Endothelial cell (in vitro differentiated cells): ENCODE measurements around the gene EXOC3L1. TPM values are rescaled to one million over a fixed set of nuclear protein-coding genes. Genes with fewer than 3 reads are reported as not detected.

ENCODE experiments used
- DNase-seq: peaks from one replicate; pipeline ENCODE4 v3.0.0; 2021; ENCODE audit warnings: low spot score
- H3K27ac Mint-ChIP-seq: one replicate; pipeline ENCODE4 v1.8.0; 2021; ENCODE audit warnings: mixed read lengths, inconsistent platforms; ENCODE audit not compliant: unreplicated experiment
- H3K27me3 Mint-ChIP-seq: one replicate; pipeline ENCODE4 v1.8.0; 2021; ENCODE audit warnings: mild to moderate bottlenecking, moderate library complexity, mixed read lengths, inconsistent platforms; ENCODE audit not compliant: unreplicated experiment
- H3K36me3 Mint-ChIP-seq: one replicate; pipeline ENCODE4 v1.8.0; 2021; ENCODE audit warnings: mild to moderate bottlenecking, low read depth, mixed read lengths, inconsistent platforms; ENCODE audit not compliant: unreplicated experiment
- H3K4me1 Mint-ChIP-seq: one replicate; pipeline ENCODE4 v1.8.0; 2021; ENCODE audit warnings: mild to moderate bottlenecking, mixed read lengths, inconsistent platforms; ENCODE audit not compliant: unreplicated experiment
- H3K4me3 Mint-ChIP-seq: one replicate; pipeline ENCODE4 v1.8.0; 2021; ENCODE audit warnings: mild to moderate bottlenecking, mixed read lengths, inconsistent platforms; ENCODE audit not compliant: unreplicated experiment
- H3K9me3 Mint-ChIP-seq: one replicate; pipeline ENCODE4 v1.8.0; 2021; ENCODE audit warnings: mixed read lengths, inconsistent platforms; ENCODE audit not compliant: unreplicated experiment
- CTCF ChIP-seq: fragments of 200-600 bp; sonication (generic); IDR thresholded peaks from one replicate; pipeline ENCODE4 v1.5.0; 2021; ENCODE audit warnings: antibody characterized with exemption; ENCODE audit not compliant: unreplicated experiment
- total RNA-seq: library from RNA; stranded (reverse); fragmentation: NEBNext Ultra II Directional; extraction: Animal tissue kit (Norgen Biotek cat#: 25700); gene quantifications from one replicate; pipeline ENCODE4 v1.2.1, GENCODE V29; 2021; ENCODE audit not compliant: unreplicated experiment

The EXOC3L1 gene
- total RNA-seq, 1 donor from 2014 or later, result 150 TPM

GRCh38 chr16:67190448-67191399 is 788 bp upstream of the EXOC3L1 start:
- peak overlapping the region; percentile 91 for H3K27ac Mint-ChIP-seq
- no peak for TF ChIP-seq CTCF

GRCh38 chr16:67188798-67189197 is 1.1 kb downstream of the EXOC3L1 start:
- no peaks in the 10 kb centered on the region for H3K9me3 Mint-ChIP-seq
- H3K4me1 Mint-ChIP-seq, result peaks cover 54% of the 10 kb centered on the region
- no peak overlapping the region for H3K4me3 Mint-ChIP-seq
- H3K27me3 Mint-ChIP-seq, result peaks cover 15% of the 10 kb centered on the region
- no peak for TF ChIP-seq CTCF
- no peak for DNase-seq
- peaks cover 17% of the 10 kb centered on the region for H3K36me3 Mint-ChIP-seq
- no peak overlapping the region for H3K27ac Mint-ChIP-seq

More at GRCh38 chr16:67190448-67191399, 788 bp upstream of the EXOC3L1 start:
- Mint-ChIP-seq H3K36me3 (peaks cover 27% of the 10 kb centered on the region), H3K4me3 (peak overlapping the region; percentile 83), H3K9me3 (no peaks in the 10 kb centered on the region), H3K4me1 (peaks cover 64% of the 10 kb centered on the region), H3K27me3 (peaks cover 15% of the 10 kb centered on the region)
- DNase-seq, result no peak

- no peak for TF ChIP-seq CTCF
- Mint-ChIP-seq H3K9me3 (no peaks in the 10 kb centered on the region), H3K4me3 (peak overlapping the region; percentile 71), H3K4me1 (peaks cover 49% of the 10 kb centered on the region), H3K36me3 (peaks cover 12% of the 10 kb centered on the region), H3K27me3 (peaks cover 15% of the 10 kb centered on the region), H3K27ac (no peak overlapping the region)
- no peak for DNase-seq
Observed at GRCh38 chr16:67188323-67188722, 1.6 kb downstream of the EXOC3L1 start.

- no peak for DNase-seq
- H3K4me1 Mint-ChIP-seq, result peaks cover 42% of the 10 kb centered on the region
- no peak overlapping the region for H3K27ac Mint-ChIP-seq
- H3K36me3 Mint-ChIP-seq, result peaks cover 6% of the 10 kb centered on the region
- TF ChIP-seq CTCF, result no peak
- peaks cover 12% of the 10 kb centered on the region for H3K27me3 Mint-ChIP-seq
- no peak overlapping the region for H3K4me3 Mint-ChIP-seq
- no peaks in the 10 kb centered on the region for H3K9me3 Mint-ChIP-seq
Observed at GRCh38 chr16:67187175-67187890, 2.6 kb downstream of the EXOC3L1 start.
